NCI-H748 (cell line): ENCODE data around the gene LIFR.
A peak's percentile ranks its signal among the peaks of the same experiment; 100 is the strongest.
"Not testable (repeated sequence)": the region's sequence is repeated elsewhere in the genome, so short reads cannot be mapped to it uniquely, and the experiment has no call there.

Experiments
- DNase-seq: peaks from one replicate; lab custom pipeline; 2025; ENCODE audit not compliant: unreplicated experiment; lab: John Stamatoyannopoulos, UW

Gene LIFR

DNA sequence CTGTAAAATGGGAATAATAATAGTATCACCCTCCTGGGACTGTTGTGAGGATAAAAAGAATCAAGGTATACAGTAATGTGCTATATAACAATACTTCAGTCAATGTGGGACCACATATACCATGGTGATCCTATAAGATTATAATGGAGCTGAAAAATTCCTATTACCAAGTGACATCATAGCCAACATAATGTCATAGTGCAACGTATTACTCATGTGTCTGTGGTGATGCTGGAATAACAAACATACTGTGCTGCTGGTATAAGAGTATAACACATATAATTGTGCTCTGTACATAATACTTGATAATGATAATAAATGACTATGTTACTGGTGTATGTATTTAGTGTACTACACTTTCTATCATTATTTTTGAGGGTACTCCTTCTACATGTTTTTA, 38.1 kb downstream of the LIFR start:
- no peak for DNase-seq

DNA sequence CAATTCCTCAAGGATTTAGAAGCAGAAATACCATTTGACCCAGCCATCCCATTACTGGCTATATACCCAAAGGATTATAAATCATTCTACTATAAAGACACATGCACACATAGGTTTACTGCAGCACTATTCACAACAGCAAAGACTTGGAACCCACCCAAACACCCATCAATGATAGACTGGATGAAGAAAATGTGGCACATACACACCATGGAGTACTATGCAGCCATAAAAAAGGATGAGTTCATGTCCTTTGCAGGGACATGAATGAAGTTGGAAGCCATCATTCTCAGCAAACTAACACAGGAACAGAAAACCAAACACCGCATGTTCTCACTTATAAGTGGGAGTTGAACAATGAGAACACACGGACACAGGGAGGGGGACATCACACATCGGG, 39.8 kb downstream of the LIFR start:
- DNase-seq: not testable (repeated sequence)

DNA sequence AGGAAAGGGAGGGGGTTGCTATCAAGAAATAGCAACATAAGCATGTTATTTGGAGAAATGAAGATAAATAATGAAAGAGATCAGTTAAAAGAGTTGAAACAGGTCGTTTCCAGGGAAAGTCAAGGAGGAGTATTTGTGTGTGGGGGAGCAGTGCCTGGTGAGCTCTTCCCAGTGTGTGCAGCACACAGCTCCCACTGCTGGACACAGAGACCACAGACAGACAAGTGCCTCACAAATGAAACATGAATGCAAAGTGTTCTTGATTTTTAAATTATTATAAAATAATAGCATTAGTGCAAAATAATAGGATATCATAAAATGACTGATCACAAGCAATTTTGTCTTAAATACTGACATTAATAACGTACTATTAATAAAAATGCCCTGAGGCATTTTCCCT, 40.8 kb downstream of the LIFR start:
- peak; percentile 30 for DNase-seq

DNA sequence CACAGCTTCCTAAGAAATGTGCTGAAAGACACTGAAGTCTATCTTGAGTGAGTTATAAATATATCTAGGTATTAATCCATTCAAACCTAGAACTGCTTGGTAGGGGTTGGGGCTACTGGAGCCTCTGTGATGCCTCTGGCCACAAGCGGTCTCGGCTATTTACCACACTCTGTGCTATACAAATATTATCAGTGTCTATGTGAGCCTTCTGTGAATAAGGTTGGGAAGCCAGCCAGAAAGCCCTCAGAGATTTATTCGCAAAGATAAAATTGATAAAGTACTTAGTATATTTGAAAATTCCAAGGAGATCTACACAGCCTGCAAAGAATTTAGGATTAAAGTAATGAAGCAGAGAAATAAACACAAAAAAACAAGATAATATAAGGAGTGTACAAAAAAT, 41.4 kb downstream of the LIFR start:
- peak; percentile 51 for DNase-seq

DNA sequence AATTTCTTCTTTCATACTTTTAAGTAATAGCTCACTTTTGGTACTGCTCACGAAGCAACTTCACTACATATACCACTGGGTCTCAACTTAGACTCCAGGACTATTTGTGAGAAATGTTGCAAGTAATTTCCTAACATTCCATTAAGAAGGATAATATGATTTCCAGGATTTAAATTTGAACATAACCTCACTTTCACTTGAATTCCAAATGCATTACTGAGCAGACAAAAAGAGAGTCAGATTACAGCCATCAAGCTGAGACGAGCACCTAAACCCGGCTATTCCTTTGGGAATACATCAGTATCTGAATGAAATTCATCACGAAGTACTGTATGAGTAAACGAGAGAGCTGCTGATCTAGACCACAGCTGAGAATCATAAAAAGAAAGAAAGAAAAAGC, 47.3 kb downstream of the LIFR start:
- DNase-seq: no peak

DNA sequence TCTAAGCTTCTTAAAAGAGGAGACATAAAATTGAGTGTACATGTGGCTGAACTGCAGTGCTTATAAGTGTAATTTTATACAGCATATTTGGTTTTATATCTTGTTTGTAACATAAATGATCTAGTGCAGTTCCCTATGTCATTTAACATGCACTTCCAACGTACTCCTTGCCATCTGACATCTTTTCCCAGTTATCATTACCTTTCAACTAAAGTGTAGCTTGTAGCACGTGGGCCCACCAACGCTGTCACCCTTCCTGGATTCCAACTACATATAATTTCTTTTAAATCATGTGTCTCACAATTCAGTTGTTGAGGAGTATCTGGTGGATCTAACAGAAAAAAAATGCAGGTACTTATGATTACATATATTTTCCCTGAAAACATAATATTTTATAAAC, 50.1 kb downstream of the LIFR start:
- DNase-seq: no peak

DNA sequence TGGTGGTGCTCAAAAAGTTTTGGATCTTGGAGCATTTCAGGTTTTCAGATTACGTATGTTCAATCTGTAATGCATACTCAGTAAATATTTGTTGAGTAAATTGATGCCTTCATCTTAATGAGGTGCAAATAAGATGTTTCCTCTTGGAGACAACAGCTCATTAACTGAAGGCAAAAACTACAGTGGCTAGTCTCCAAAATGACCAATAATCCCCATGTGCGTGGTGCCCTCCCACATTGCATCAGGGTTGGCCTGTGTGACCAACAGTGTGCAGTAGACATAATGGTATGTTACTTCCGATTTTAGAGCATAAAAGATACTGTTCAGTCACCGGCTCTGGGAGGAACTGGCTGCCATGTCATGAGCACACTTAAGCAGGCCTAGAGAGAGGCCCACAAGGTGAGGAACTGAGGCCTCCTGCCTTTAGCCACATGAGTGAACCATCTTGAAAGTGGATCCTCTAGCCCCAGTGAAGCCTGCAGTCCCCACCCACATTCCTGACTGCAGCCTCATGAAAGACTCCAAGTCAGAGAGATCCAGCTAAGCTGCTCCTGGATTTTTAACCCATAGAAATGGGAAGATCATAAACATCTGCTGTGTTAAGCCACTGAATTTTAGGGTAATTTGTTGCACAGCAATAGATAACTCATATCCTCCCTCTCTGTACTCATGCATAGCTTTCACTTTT, 55.7 kb downstream of the LIFR start:
- DNase-seq: peak; percentile 58

DNA sequence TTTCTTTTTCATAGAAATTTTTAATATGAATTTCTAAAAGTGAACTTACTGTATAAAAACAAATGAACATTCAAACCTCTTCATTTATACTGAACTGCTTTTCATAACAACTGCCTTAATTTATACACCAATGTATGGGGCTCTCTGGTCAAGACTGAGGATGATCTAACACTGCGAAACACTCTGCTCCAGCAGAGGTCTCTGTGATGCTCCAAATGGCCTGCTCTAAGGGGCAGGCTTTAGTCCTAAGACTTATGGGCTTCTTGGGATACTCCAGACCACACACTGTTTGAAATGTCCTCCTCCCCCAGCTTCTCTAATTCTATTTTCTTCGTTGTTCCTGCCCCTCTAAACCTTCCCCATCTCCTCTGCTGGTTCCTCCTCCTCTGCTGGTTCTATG, 58.5 kb downstream of the LIFR start:
- DNase-seq: peak; percentile 46

DNA sequence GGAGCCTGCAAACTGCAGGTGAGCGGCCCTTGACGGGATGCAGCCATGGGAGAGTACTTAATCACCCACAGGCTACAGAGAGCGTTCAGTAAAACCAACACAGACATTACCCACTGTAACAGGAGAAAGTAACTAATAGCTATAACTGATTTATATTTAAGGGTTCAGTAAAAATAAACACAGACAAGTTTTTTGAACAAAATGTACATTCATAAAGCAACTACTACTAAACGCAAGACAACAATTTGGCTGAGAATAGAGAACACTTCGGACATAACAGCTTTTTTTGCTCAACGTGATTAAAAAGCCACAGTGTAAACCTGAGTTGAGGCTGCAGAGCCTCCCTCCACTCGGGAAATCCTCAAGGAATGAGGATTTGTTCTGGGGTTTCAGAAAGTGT, 61.7 kb downstream of the LIFR start:
- no peak for DNase-seq

DNA sequence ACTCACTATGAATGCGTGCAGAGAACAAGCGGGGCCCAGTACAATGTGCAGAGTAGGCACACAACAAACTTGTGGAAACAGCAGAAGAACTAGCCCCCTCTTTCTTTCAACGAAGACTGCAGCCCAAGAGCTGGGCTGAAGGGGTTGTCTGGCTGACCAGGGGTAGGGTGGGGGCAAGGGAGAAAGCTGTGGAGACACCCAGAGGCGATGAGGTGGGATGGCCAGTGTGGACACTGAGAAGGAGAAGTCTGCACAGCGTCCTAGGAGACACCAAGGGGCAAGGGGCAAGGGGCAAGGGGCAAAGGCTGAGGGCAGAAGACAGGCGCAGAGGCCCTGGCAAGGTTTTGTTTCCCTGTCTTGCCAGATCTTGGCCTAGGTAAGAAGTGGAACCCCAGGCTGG, 62.3 kb downstream of the LIFR start:
- no peak for DNase-seq

DNA sequence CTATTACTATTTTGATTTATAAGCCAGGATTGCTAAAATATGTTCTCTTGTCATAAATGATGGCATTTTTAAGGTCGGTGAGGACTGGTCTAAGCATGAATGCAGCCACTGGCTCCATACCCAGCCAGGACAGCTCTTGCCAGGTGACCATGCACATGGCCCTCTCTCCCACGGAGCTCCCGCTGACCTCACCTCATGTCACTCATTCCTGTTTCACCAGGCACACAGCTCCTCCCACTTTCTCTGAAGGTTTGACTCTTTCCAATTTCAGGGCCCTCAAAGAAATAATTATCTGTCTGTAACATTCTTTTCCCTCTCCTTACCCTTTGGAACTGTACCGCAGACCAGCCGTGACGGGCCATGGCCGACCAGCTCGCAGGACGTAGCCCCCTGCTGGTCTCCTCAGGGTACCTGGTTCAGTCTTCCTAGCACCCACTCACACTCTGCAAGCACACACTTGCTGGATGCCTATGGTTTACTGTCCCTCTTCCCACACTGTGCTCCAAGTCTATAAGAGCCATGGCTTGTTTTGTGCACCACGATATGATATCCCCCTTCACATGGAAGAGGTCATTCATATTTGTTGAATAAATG, 72.5 kb downstream of the LIFR start:
- no peak for DNase-seq

DNA sequence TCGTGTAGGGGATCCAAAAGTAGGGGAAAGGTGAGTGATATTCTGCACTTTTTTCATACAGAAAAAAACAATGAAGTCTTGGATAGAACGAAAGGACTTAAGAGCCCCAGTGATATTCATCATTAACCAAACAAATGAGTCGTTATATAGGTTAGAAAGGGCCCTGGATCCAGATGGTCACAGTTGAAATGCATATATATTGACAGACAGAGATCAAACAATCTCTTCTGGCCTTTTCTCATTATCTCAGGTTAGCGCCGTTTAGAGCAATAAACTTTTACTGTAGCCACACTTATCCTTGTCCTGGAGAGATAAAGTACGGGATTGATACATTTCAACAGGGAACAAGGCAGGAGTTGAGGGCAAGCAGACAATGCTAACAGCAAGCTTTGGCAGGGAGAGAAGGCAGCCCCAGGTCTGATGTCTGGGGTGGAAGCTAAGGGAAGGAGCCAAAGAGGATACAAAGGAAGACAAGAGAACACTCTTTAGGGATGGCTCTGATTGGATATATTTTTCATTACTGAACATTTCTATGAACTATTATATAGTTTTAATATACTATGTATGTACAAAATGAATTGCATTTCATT, 77.0 kb downstream of the LIFR start:
- DNase-seq: peak; percentile 34

DNA sequence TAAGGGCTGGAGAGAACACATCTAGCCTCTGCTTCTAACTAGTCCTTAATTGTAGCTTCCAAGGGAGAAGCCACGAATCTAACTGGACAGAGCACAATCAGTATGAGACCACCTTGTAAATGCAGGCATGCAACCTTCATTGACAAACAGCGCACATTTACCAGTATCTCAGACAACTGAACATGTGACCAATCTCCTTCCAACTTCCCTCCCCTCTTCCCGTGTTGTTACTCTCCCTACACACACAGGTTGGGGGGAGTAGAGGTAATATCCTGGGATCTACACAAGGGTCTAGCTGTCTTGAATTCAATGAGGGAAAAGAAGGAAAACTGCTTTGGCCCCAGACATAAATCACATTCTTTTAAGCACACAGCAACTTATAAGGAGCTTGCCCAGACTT, 77.6 kb downstream of the LIFR start:
- DNase-seq: no peak

DNA sequence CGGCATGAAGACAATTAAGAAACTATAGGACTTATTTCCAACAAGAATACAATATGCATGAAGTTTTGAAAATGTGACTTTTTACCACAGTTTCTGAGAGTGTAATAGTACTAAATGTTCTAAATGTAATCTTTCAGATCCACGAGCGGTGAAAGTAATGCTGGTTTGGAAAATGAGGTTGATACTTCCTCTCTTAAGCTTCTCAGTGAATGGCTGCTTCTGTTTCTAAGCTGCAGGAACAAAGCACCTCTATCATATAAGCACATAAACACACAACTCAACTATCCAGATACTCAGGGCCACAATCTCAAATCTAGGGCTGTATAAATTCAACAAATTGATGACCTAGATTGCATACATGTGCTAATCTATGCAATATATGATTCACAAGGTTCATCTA, 78.3 kb downstream of the LIFR start:
- no peak for DNase-seq

DNA sequence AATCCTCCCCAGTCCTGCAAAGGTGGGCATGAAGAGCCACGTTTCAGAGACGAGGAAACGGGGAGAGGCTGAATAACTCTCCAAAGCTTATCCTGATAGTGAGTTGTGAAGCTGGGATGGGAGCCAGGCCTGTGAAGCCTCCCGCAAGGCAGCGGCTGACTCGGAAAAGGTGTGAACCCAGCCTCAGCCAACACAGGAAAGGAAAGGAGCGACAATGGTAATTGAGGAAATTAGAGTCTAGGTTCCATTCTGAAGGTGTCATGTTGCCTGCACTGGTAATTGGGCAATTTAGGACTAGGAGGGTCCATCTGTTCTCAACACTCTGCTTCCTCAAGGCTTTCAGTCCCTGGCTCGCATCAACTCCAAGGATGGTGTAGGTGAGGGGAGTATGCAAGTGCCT, 83.4 kb downstream of the LIFR start:
- DNase-seq: peak; percentile 93

DNA sequence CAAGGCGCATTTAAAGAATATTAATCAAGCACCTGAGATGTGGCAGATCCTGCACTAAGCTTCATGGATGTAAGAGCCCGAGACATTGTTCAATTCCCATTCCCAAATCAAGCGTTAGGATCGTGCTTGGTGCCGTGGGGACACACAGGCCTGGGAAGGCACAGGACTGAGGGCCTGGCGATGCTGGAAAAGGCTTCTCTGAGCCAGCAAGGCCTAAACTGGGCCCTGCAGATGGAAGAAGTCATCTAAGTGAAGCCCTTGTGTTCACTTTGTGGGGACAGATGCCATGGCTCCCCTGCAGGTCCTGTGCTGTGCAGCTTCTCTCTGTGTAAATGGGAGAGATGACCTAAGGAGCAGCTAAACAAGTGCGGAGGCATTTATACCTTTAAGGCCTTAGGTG, 83.9 kb downstream of the LIFR start:
- no peak for DNase-seq

DNA sequence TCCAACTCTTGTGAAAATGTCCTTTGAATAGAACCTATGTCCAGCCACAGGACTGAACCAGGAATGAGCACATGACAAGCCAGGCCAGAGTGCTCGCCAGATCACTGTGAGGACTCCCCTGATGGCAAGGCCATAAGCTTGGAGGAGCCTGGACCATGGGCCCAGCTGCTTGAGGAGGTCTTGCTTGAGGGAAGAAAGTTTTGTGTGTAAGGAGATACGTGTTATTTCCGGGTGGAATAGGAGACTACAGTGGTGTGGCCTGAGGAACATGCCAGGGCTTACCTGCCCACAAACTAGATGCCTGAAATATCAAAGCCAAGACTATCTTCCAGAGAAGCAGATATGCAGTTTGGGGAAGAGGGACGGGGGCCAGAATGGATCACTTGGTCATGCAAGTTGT, 84.7 kb downstream of the LIFR start:
- no peak for DNase-seq

DNA sequence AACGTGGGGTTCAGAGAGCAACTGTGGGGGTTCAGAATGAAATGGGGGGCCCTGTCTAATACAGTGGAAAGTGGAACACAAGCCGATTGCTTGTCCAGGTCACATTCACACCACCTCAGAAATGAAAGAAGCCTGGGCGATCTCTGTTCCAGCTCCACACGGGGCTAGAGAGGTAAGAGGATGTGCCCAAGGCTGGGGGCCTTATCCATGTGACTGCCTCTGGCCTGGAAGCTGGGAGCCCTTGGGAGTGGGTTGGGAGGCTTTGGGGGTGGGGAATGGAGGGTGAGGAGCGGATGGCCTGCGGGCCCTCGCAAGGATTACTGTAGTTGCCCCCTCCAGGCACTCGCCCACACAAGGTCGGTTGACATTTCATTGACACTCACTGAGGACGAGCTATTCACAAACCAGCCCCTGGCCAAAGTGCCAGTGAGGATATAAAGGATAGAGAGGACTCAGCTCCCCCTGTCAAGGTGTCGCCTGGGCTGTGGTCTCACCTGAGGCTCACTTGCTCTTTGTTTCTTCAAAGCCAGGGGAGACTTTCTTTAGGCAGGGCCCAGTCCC, 86.7 kb downstream of the LIFR start:
- DNase-seq: no peak

DNA sequence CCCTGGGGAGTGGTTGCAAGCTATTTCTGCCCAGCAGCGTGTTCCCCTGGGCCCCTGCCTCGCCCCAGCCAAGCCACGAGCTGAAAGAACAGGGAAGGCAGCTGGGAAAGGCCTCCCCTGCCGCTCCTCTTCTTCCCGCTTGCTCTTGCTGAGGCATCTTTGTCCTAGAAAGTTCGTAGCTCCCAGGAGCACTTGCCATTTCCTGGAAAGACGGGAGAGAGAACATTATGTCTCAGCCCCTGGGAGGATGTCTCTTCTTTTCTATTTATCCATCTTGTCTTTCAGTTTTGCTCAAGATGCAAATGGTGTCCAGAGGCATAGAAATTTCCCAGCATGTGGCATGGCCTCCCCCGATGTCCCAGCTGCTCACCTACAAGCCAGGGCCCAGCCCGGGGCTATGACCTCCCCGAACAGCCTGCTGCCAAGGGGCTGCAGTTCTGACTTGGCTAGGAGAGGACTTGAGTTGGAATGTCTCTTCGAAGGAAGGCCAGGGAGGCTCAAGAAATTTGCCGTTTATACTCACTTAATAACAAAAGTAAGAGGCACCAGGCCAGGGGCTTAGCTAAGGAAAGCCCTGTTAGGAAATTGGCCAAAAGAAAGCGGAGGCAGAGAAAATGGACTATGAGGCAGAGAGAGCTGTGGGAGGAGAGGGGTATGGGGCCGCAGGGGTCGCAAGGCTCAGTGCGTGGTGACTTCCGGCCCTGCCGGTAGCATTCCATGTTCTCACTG, 87.3 kb downstream of the LIFR start:
- no peak for DNase-seq

DNA sequence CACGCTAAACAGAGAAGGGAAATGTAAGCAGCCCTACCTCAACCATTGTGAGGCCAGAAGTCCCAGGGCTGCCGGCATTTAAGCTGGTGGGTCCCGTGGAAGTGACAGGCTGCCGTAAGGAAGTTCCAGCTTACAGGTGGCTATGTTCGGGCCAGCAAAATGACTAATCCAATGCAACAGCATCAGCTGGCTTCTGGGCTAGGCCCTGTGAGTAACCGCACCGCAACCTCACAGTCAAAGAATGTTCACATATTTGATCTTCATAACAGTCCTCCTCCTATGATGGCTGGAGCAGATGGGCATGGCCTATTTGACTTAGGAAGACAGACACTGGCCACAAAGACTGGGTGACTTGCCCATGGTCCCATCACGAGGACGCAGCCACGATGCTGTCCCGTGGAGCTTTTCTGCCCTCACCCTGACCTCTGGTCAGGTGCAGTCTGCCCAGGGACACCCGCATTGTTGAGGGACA, 88.2 kb downstream of the LIFR start:
- DNase-seq: no peak

DNA sequence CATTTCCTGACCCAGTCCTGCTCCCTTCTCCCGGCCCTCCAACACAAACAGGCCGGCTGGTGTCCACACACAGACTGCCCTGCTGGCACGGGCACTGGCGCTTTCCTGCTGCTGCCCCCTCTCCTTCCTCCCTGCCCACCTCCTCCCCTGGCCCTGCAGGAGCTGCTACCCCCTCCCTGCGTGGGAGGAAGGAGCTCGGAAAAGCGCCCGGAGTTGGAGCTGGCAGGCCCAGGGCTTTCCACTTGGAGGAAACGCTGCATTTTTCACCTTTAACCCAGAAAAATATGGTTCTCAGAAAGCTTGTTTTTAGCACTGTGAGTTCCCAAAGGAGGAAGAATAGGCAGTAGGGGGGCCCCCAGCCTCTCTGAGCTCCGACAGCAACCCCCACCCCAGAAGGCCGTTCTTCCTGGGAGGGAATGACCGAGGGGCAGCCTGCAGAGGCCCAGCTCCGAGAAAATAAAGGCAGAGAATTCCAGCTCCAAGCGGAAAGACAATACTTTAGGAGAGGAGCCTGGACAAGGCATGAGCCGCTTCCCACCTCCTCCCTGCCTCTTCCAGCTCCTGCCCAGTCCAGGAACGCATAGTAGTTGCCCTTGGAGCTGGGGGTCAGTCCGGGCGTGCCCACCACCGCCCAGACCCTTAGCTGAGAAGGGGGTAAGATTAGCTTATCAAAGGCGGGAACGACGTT, 88.9 kb downstream of the LIFR start:
- no peak for DNase-seq
